Endothelial cell of umbilical vein (primary cell): ENCODE data around the gene BEST2. TPM values are rescaled to one million over a fixed set of nuclear protein-coding genes. Genes with fewer than 3 reads are reported as not detected.

ENCODE experiments used
- BruUV-seq: library from RNA; stranded (reverse); fragments of 400-500 nt; replicated peaks from 2 replicates; lab custom pipeline; 2021; lab: Mats Ljungman, UMichigan
- CTCF ChIA-PET: fragments of 300-600, 350-600 bp; sonication (Branson Sonifier 250); formaldehyde crosslinking; loops from one replicate; lab custom pipeline; 2021; ENCODE audit warnings: antibody characterized with exemption, inconsistent platforms; lab: Charles Lee
- POLR2A ChIA-PET: fragments of 300-600, 350-600 bp; sonication (Branson Sonifier 250); formaldehyde crosslinking; loops from one replicate; lab custom pipeline; 2021; ENCODE audit warnings: antibody characterized with exemption, inconsistent platforms; lab: Charles Lee
- DNase-seq: peaks from one replicate; pipeline ENCODE4 v3.0.0-alpha.2; 2011; ENCODE audit warnings: low read depth, low spot score
- FAIRE-seq: peaks from 2 replicates; lab custom pipeline; 2011; peaks lifted over from hg19 to GRCh38; lab: Jason Lieb, UNC
- H2AFZ ChIP-seq: 2 replicates; pipeline ENCODE4 v1.6.0; 2012; ENCODE audit warnings: low read depth, low read length, control low read depth, inconsistent platforms
- H3K27ac ChIP-seq: 2 replicates; pipeline ENCODE4 v1.5.1; 2011; ENCODE audit warnings: low read depth, mild to moderate bottlenecking, control low read depth, low read length, moderate library complexity; ENCODE audit not compliant: insufficient read depth
- H3K27me3 ChIP-seq, 2 experiments: 2 replicates each; pipeline versions ENCODE4 v1.6.0 to v1.6.1; 2011; ENCODE audit warnings: low read length in 2 of 2, mixed read lengths in 1 of 2; ENCODE audit not compliant: control insufficient read depth in 2 of 2, insufficient read depth in 2 of 2
- H3K36me3 ChIP-seq, 2 experiments: 2 replicates in 1 of 2; 3 replicates in 1 of 2; pipeline ENCODE4 v1.5.1; 2011; ENCODE audit warnings: low read length in 2 of 2, mild to moderate bottlenecking in 1 of 2, moderate library complexity in 1 of 2; ENCODE audit not compliant: control insufficient read depth in 2 of 2, insufficient read depth in 2 of 2; ENCODE audit errors: extremely low read depth in 1 of 2
- H3K4me1 ChIP-seq: 3 replicates; pipeline ENCODE4 v1.5.1; 2011; ENCODE audit warnings: mild to moderate bottlenecking, low read length; ENCODE audit not compliant: control insufficient read depth, insufficient read depth; ENCODE audit errors: extremely low read depth
- H3K4me2 ChIP-seq: 2 replicates; pipeline ENCODE4 v1.6.1; 2011; ENCODE audit warnings: low read length, control low read depth, mixed read lengths; ENCODE audit not compliant: insufficient read depth
- H3K4me3 ChIP-seq, 3 experiments: fragments of 200-600 bp in 1 of 3; sonication (generic), shearing (Covaris generic) in 1 of 3; replicated peaks in 1 of 3; 2 replicates each; pipeline ENCODE4 v1.5.1; 2011 to 2016; ENCODE audit warnings: control low read depth in 3 of 3, low read length in 3 of 3, mild to moderate bottlenecking in 2 of 3, inconsistent platforms in 1 of 3, low read depth in 1 of 3, moderate library complexity in 1 of 3; ENCODE audit not compliant: insufficient read depth in 1 of 3
- H3K79me2 ChIP-seq: 2 replicates; pipeline ENCODE4 v1.6.0; 2012; ENCODE audit warnings: low read length, inconsistent platforms; ENCODE audit not compliant: control insufficient read depth, insufficient read depth
- H3K9ac ChIP-seq: replicated peaks from 2 replicates; pipeline ENCODE3; 2011; ENCODE audit warnings: low read length, control low read depth; ENCODE audit not compliant: insufficient read depth; ENCODE audit errors: extremely low read depth
- H3K9me1 ChIP-seq: replicated peaks from 3 replicates; pipeline ENCODE4 v1.6.0; 2011; ENCODE audit warnings: mild to moderate bottlenecking, low read length; ENCODE audit not compliant: control insufficient read depth, insufficient read depth; ENCODE audit errors: extremely low read depth
- H3K9me3 ChIP-seq: replicated peaks from 2 replicates; pipeline ENCODE4 v1.5.1; 2012; ENCODE audit warnings: low read length, inconsistent platforms; ENCODE audit not compliant: control insufficient read depth, insufficient read depth
- H4K20me1 ChIP-seq: replicated peaks from 2 replicates; pipeline ENCODE3; 2011; ENCODE audit warnings: mild to moderate bottlenecking, low read length; ENCODE audit not compliant: control insufficient read depth, insufficient read depth; ENCODE audit errors: extremely low read depth
- CTCF ChIP-seq, 2 donors: IDR thresholded peaks; 1 replicate in 1 of 2; 2 replicates in 1 of 2; pipeline ENCODE4 v1.5.1; 2011; ENCODE audit warnings: low read length in 2 of 2, mild to moderate bottlenecking in 2 of 2, moderate library complexity in 2 of 2, control low read depth in 1 of 2, inconsistent platforms in 1 of 2, low read depth in 1 of 2; ENCODE audit not compliant: insufficient read depth in 1 of 2; ENCODE audit errors: extremely low read depth in 1 of 2
- EZH2 ChIP-seq: IDR thresholded peaks from 2 replicates; pipeline ENCODE4 v1.6.1; 2012; ENCODE audit warnings: borderline replicate concordance, low read depth, mild to moderate bottlenecking, moderate library complexity, low read length, inconsistent platforms; ENCODE audit not compliant: severe bottlenecking
- FOS ChIP-seq: IDR thresholded peaks from 2 replicates; pipeline ENCODE4 v1.6.1; 2011; ENCODE audit warnings: mild to moderate bottlenecking, low read length, moderate library complexity, borderline replicate concordance; ENCODE audit not compliant: insufficient read depth
- GATA2 ChIP-seq: IDR thresholded peaks from 2 replicates; pipeline ENCODE4 v1.7.0; 2011; ENCODE audit warnings: low read depth, mild to moderate bottlenecking, moderate library complexity, mixed read lengths, low read length; ENCODE audit not compliant: insufficient read length, insufficient read depth
- JUN ChIP-seq: IDR thresholded peaks from 2 replicates; pipeline ENCODE4 v1.6.1; 2011; ENCODE audit warnings: borderline replicate concordance, low read depth; ENCODE audit not compliant: insufficient read length, insufficient read depth
- MAX ChIP-seq: IDR thresholded peaks from 2 replicates; pipeline ENCODE4 v1.6.1; 2011; ENCODE audit not compliant: insufficient read depth, insufficient read length
- MYC ChIP-seq: IDR thresholded peaks from one replicate; pipeline ENCODE4 v1.6.1; 2011; ENCODE audit warnings: mild to moderate bottlenecking, low read depth, low read length
- POLR2A ChIP-seq: IDR thresholded peaks from 2 replicates; pipeline ENCODE4 v1.6.1; 2012; ENCODE audit warnings: low read depth, mild to moderate bottlenecking, control low read depth, low read length
- POLR2AphosphoS5 ChIP-seq: IDR thresholded peaks from 2 replicates; pipeline ENCODE4 v1.6.1; 2012; ENCODE audit warnings: low read depth, mild to moderate bottlenecking, control low read depth, low read length, moderate library complexity; ENCODE audit not compliant: insufficient read depth
- dilution Hi-C: fragments of 300-500 bp; cut with MboI; formaldehyde crosslinking; loops from one replicate; pipeline ENCODE4 v1.15.0; 2019; ENCODE audit warnings: low sequenced_read_pairs; ENCODE audit not compliant: extremely low pct_ligation_motif_present
- intact Hi-C: fragments of 100-400 bp; cut with micrococcal nuclease; formaldehyde crosslinking; loops from one replicate; pipeline ENCODE4 v1.10.0; 2022
- polyA plus RNA-seq, 4 experiments: library from polyadenylated mRNA; depleted of rRNA in 3 of 4; stranded (reverse) in 3 of 4; unstranded in 1 of 4; fragments of >200 nt; gene quantifications; 2 replicates each; pipeline versions ENCODE4 v1.2.1 to v1.2.3, GENCODE V29; 2011 to 2012; ENCODE audit warnings: missing spikeins in 1 of 4
- total RNA-seq: library from RNA; stranded (reverse); gene quantifications from 2 replicates; pipeline ENCODE4 v1.2.3, GENCODE V29; 2021

Gene BEST2
- total and polyA plus RNA-seq, 2 donors (not counting 3 experiments of a cell fraction or from before 2014, with no cell fraction given) = not detected

DNA sequence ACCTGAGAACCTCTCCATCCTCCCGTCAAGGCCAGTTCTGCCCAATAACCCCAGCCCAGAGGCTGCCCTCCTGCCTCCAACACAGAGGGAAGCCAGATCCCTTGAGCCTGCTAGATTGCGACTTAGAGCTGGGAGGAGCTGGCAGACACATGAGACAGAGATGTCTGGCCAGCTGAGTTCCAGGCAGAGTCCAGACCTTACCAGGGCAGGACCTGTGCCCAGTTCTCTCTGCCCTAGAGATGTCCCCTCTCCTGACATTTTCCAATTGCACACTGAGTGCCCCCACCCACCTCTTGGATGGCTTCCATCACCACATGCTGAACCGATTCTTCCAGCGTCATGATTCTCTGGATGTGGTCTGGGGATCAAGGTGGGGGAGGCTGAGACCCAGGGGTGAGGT, 20.7 kb downstream of the BEST2 start:
- FAIRE-seq (no peak), DNase-seq (no peak)
- POLR2A ChIA-PET = interaction anchor here (1.0 kb wide), 1 partner anchor 21 kb away, joined by 3 read pairs; no protein-coding TSS in a partner anchor

More for the DNA sequence above, 20.7 kb downstream of the BEST2 start:
- H3K36me3 ChIP-seq = no peaks in the 10 kb centered on the region
- no peaks in the 10 kb centered on the region for H3K9me1 ChIP-seq
- no peak overlapping the region for H3K9ac ChIP-seq
- no peaks in the 10 kb centered on the region for H3K79me2 ChIP-seq
- no peaks in the 10 kb centered on the region for H4K20me1 ChIP-seq
- H3K27me3 ChIP-seq = no peaks in the 10 kb centered on the region
- no peak for TF ChIP-seq GATA2
- no peak for TF ChIP-seq JUN
- TF ChIP-seq POLR2AphosphoS5 = no peak
- no peak for TF ChIP-seq MYC
- TF ChIP-seq EZH2 = no peak
- no peak for TF ChIP-seq FOS
- TF ChIP-seq MAX = no peak
- no peak for TF ChIP-seq POLR2A
- TF ChIP-seq CTCF (IDR thresholded peaks at IDR 0.05; ENCODE audit: extremely low read depth in 1 of 2, insufficient read depth in 1 of 2, low read depth in 1 of 2, low read length in 2 of 2) = no peak
- no peaks in the 10 kb centered on the region for H3K9me3 ChIP-seq
- no peak overlapping the region for H3K4me3 ChIP-seq
- CTCF ChIA-PET = interaction anchor here (1.8 to 10.3 kb wide), 4 partner anchors 11 to 75 kb away, joined by 8 to 387 read pairs (median 86); partner anchors contain the start of genes JUNB, PRDX2 and THSD8
- dilution Hi-C loops (no loop called here), intact Hi-C loops (no loop called here)
- peaks cover 6% of the 10 kb centered on the region for H3K4me1 ChIP-seq
- no TSS peak for BruUV-seq
- no peak overlapping the region for H3K4me2 ChIP-seq
- no peak overlapping the region for H2AFZ ChIP-seq
- H3K27ac ChIP-seq = no peak overlapping the region
